H1 (cell line): Measurements from ENCODE around the gene PRMT3. TPM values are rescaled to one million over a fixed set of nuclear protein-coding genes. Genes with fewer than 3 reads are reported as not detected.

ENCODE experiments used
- HDAC2 ChIP-seq, 2 experiments: fragments of 300-600 bp in 1 of 2; sonication (generic) in 1 of 2; IDR thresholded peaks; 2 replicates each; pipeline ENCODE4 v1.6.1; 2011 to 2012; ENCODE audit warnings: low read depth in 2 of 2, low read length in 2 of 2, mild to moderate bottlenecking in 2 of 2, moderate library complexity in 2 of 2, borderline replicate concordance in 1 of 2, inconsistent platforms in 1 of 2
- JUN ChIP-seq: IDR thresholded peaks from 2 replicates; pipeline ENCODE4 v1.6.1; 2011; ENCODE audit warnings: low read depth, mild to moderate bottlenecking, improper control_type of control experiment, low read length
- POU5F1 ChIP-seq: IDR thresholded peaks from 2 replicates; pipeline ENCODE4 v1.6.1; 2011; ENCODE audit warnings: low read depth, mild to moderate bottlenecking, low read length, moderate library complexity
- polyA plus RNA-seq, 7 experiments: library from polyadenylated mRNA; depleted of rRNA in 3 of 7; stranded (reverse) in 5 of 7; unstranded in 2 of 7; fragments of >200 nt in 5 of 7; fragments of 200-250 nt in 2 of 7; gene quantifications; 1 replicate in 5 of 7; 2 replicates in 1 of 7; 4 replicates in 1 of 7; pipeline versions ENCODE4 v1.2.1 to v1.2.3, GENCODE V29; 2011 to 2013; ENCODE audit warnings: missing spikeins in 2 of 7, mixed read lengths in 2 of 7
- total RNA-seq: library from RNA; stranded (reverse); fragmentation: NEBNext Ultra II Directional; extraction: Animal tissue kit (Norgen Biotek cat#: 25700); gene quantifications from 2 replicates; pipeline ENCODE4 v1.2.1, GENCODE V29; 2021

Gene PRMT3
- total and polyA plus RNA-seq, 2 of the 8 experiments (the other 6 are each of a cell fraction or from before 2014, with no cell fraction given): 11.2 to 26.5 TPM

DNA sequence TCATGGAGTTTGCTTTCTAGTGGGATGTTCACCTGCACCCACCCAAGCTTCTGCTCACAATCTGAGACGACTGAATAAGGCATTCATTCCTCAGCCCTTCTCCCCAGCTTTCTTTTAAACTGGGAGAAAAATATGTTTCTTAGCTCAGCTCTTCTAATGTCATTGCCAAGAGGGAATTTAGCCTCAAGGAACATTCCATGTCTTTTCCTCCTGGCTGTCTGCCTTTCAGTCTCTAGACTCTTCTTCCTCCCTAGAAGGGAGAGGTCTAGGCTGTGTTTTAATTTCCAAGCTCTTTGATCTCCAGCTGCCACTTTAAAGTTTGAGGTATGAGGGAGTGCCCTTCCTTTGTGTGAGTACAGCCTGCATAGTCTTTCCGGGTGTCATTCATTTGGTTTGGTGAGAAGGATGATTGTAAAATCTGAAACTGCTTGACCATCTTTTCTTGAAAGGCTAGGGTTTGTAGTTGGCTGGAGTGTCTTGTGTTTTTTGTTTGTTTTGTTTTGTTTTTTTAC lies 35.7 kb upstream of the PRMT3 start (continued):
- TF ChIP-seq POU5F1 (no peak), HDAC2 (IDR thresholded peaks at IDR 0.05; ENCODE audit: borderline replicate concordance in 1 of 2, low read depth in 2 of 2, low read length in 2 of 2) (no peak), JUN (no peak)
